Measurements from ENCODE around the gene PNMA1.

- TF ChIP-seq EZH2 (IDR thresholded peaks at IDR 0.05) (no peak), CTCF (IDR thresholded peaks at IDR 0.05 in 2 of 3, conservative IDR thresholded peaks at IDR 0.05 in 1 of 3; ENCODE audit: borderline replicate concordance in 1 of 3, insufficient read depth in 1 of 3, low read depth in 2 of 3, low read length in 2 of 3) (no peak)
These were observed 26.6 kb upstream of the PNMA1 start for GRCh38 chr14:73740618-73741326.

Measured in HCT116 (cell line).